Measurements from ENCODE around the gene RBM3. TPM values are rescaled to one million over a fixed set of nuclear protein-coding genes. Genes with fewer than 3 reads are reported as not detected.

Gene RBM3
- total RNA-seq, 2 donors from 2014 or later = 184 to 194 TPM

DNA sequence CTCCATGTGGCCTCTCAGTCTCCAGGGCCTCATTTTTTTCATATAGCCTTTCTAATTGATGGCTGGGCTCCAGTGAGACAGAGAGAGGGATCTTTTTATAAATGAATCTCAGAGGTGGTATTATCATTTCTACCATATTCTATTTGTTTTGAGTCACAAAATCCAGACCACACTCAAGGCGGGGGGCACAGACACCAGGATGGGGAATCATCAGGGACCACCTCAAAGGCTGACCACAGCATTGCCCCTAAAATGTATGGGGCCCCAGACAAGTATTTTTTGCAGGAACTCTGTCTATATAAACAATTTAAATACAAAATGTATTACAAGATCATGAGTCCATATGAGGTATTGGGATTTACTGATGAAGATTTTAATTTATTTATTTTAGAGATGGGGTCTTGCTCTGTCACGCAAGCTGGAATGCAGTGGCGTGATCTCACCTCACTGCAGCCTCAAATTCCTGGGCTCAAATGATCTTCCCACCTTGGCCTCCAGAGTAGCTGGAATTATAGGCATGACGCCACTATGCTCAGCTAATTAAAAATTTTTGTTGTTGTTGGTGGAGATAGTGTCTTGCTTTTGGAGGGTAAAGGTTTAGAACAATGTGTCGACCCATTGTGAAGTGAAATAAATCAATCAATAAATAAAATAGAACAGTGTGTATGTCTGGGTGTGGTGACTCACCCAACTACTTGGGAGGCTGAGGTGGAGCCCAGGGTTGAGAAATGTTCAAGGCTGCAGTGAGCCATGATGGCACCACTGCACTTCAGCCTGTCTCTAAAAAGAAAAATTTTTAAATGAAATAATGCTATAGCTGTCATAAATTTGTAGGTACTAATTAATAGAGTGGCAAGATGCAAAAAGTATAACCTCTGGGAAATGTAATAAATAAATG is 52.4 kb downstream of the RBM3 start:
- intact Hi-C loops (cut with DNase I) = no loop called here
- H3K9me3 ChIP-seq = no peaks in the 10 kb centered on the region
- no peak overlapping the region for H3K4me3 ChIP-seq
- DNase-seq = no peak
- no peak for ATAC-seq
- H3K27ac ChIP-seq = no peak overlapping the region
- peaks cover 6% of the 10 kb centered on the region for H3K4me1 ChIP-seq
- 70 to 73% methylated on average over 5 of the region's 5 CpGs for WGBS, 2 donors
- H3K36me3 ChIP-seq (replicated peaks in 1 of 2; ENCODE audit: insufficient read depth in 1 of 2, low read depth in 2 of 2) = no peaks in the 10 kb centered on the region
- TF ChIP-seq POLR2A (IDR thresholded peaks at IDR 0.05) (no peak), CTCF (IDR thresholded peaks at IDR 0.05) (no peak)
- H3K27me3 ChIP-seq = no peaks in the 10 kb centered on the region

Small RNA genes lying within 50 kb of the gene (small RNA-seq; reads per million reads assigned to genes)
- not detected for gene MRPL32P1

Other genes starting within 250 kb of the RBM3 start
- gene SSX3, start 217.8 kb upstream of the RBM3 start, total RNA-seq = not detected
- not detected for gene SSX4, start 190.9 kb upstream of the RBM3 start, total RNA-seq
- gene SSX4B, start 162.5 kb upstream of the RBM3 start, total RNA-seq = not detected
- gene SLC38A5, start 104.2 kb upstream of the RBM3 start, total RNA-seq = 100 to 1,000 TPM in 1 of 2 donors, 10 to 100 TPM in 1; 83.8 to 166 TPM
- 10 to 100 TPM; 37.1 to 56.4 TPM for gene FTSJ1, start 98.3 kb upstream of the RBM3 start, total RNA-seq
- 10 to 100 TPM in 1 of 2 donors, 1 to 10 TPM in 1; 6.2 to 22.7 TPM for gene PORCN, start 65.5 kb upstream of the RBM3 start, total RNA-seq
- 10 to 100 TPM; 14.8 to 19.7 TPM for gene EBP, start 52.7 kb upstream of the RBM3 start, total RNA-seq
- 1 to 10 TPM; 5.4 to 5.9 TPM for gene TBC1D25, start 34.8 kb upstream of the RBM3 start, total RNA-seq
- 100 to 1,000 TPM; 132 to 134 TPM for gene WDR13, start 23.0 kb downstream of the RBM3 start, total RNA-seq
- gene WAS, start 109.3 kb downstream of the RBM3 start, total RNA-seq = 1 to 10 TPM in 1 of 2 donors, not detected in 1; 1.0 TPM
- gene SUV39H1, start 122.2 kb downstream of the RBM3 start, total RNA-seq = 1 to 10 TPM; 2.1 to 2.6 TPM
- not detected for gene GLOD5, start 187.3 kb downstream of the RBM3 start, total RNA-seq
- not detected for gene GATA1, start 212.1 kb downstream of the RBM3 start, total RNA-seq
- gene HDAC6, start 227.6 kb downstream of the RBM3 start, total RNA-seq = 10 to 100 TPM; 34.5 to 75.5 TPM

Measured in body of pancreas (tissue), 4 donors.